Measurements from ENCODE around the gene MIPOL1. TPM values are rescaled to one million over a fixed set of nuclear protein-coding genes. Genes with fewer than 3 reads are reported as not detected.

The MIPOL1 gene
- total and polyA plus RNA-seq, 2 experiments from 2014 or later: 16.6 to 24.8 TPM

- TF ChIP-seq ZNF462 (CRISPR knock-in tag; IDR thresholded peaks at IDR 0.05) (no peak), ZNF114 (CRISPR knock-in tag; IDR thresholded peaks at IDR 0.05) (no peak), ZNF331 (CRISPR knock-in tag; IDR thresholded peaks at IDR 0.05; ENCODE audit: low read depth) (no peak), EZH2phosphoT487 (IDR thresholded peaks at IDR 0.05; ENCODE audit: unreplicated experiment) (no peak)
Observed at GRCh38 chr14:37165794-37166193, 31.9 kb upstream of the MIPOL1 start (continued).

GRCh38 chr14:37167151-37168047 lies 30.3 kb upstream of the MIPOL1 start:
- Mint-ChIP-seq H3K27ac (peak overlapping the region; percentile 85), H3K27me3 (ENCODE audit: insufficient read depth, low read depth, poor library complexity) (peaks cover 8% of the 10 kb centered on the region), H3K9me3 (peaks cover 1% of the 10 kb centered on the region; the same call in 2 of the 3 replicates), H3K4me1 (peaks cover 43% of the 10 kb centered on the region), H3K4me3 (peak overlapping the region; percentile 7; the same call in 1 of the 3 replicates), H3K36me3 (ENCODE audit: low read depth) (peaks cover 5% of the 10 kb centered on the region)
- H4K20me1 ChIP-seq (replicated peaks; ENCODE audit: insufficient read depth): no peaks in the 10 kb centered on the region
- DNase-seq (ENCODE audit: low spot score): peak; percentile 91
- peaks cover 26% of the 10 kb centered on the region for H3K4me1 ChIP-seq (ENCODE audit: insufficient read depth)
- no peaks in the 10 kb centered on the region for H3K9me2 ChIP-seq (ENCODE audit: insufficient read depth)
- H3K4me2 ChIP-seq: peak overlapping the region; percentile 37; the same call in 1 of the 2 replicates
- no peak overlapping the region for H2AFZ ChIP-seq
- no peaks in the 10 kb centered on the region for H3F3A ChIP-seq (replicated peaks; ENCODE audit: low read depth)
- H3K79me2 ChIP-seq (replicated peaks; ENCODE audit: insufficient read depth): no peaks in the 10 kb centered on the region; the same call in 1 of the 2 replicates
- no peaks in the 10 kb centered on the region for H3K27me3 ChIP-seq (ENCODE audit: insufficient read depth)
- H3K4me3 ChIP-seq: no peak overlapping the region
- peak; percentile 60 for ATAC-seq
- H3K27ac ChIP-seq (ENCODE audit: low read depth): peak overlapping the region; percentile 93
- H3K36me3 ChIP-seq (ENCODE audit: insufficient read depth): no peaks in the 10 kb centered on the region
- peak; percentile 46 for TF ChIP-seq CREB1 (CRISPR knock-in tag; IDR thresholded peaks at IDR 0.05; ENCODE audit: low read depth)
- TF ChIP-seq ZNF114 (CRISPR knock-in tag; IDR thresholded peaks at IDR 0.05): 0 out of 2 replicates have a peak, but pooled peaks have one; percentile 50
- no peak for TF ChIP-seq CTCF (conservative IDR thresholded peaks at IDR 0.05; ENCODE audit: low read depth in 2 of 2)

Data from GM23338 (cell line).